Activated CD4-positive, alpha-beta T cell treated with anti-CD3 and anti-CD28 coated beads, Interleukin-10, Interleukin-2, amounts not matched to agents 100 ng/mL and 50 ng/mL, durations not matched to agents 16 hours and 8 hours (primary cell): ENCODE data around the gene TLE1.
"Not testable (repeated sequence)": the region's sequence is repeated elsewhere in the genome, so short reads cannot be mapped to it uniquely, and the experiment has no call there.

Experiments used
- DNase-seq: peaks from one replicate; pipeline ENCODE4 v3.0.0-alpha.2; 2020

TLE1 gene

DNA sequence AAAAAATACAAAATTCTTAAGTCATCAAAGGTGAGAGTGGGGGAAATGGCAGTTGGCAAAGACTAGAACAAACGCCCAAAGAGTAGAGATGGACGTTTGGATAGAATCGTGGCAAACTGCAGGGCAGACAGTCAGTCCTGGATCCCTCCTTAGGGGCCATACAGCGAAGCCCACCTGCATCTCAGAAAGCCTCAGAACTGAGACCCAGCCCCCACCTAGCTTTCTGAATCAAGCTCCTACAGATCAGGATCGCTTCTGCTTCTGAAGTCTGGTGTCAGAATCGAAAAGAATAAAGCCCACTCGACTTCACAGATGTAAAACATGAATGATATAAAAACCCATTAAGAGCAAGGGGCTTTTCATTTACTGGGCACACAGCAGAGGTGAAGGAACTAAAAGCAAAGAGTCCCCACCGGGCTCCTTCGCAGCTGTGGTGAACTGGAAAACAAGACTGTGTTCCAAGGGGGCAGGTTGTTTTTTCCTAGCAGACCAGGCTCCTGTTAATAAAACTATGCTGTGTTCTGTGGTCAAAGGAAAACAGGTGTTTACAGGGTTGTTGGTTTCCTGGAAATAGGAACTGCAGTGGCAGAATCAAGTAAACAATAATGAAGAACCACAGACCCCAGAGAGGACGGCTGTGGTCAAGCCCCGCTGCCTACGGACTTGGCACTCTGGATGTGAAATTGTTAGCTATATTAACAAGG is 91.8 kb downstream of the TLE1 start:
- DNase-seq: no peak

GRCh38 chr9:81596679-81597418 is 92.5 kb downstream of the TLE1 start:
- no peak for DNase-seq

DNA sequence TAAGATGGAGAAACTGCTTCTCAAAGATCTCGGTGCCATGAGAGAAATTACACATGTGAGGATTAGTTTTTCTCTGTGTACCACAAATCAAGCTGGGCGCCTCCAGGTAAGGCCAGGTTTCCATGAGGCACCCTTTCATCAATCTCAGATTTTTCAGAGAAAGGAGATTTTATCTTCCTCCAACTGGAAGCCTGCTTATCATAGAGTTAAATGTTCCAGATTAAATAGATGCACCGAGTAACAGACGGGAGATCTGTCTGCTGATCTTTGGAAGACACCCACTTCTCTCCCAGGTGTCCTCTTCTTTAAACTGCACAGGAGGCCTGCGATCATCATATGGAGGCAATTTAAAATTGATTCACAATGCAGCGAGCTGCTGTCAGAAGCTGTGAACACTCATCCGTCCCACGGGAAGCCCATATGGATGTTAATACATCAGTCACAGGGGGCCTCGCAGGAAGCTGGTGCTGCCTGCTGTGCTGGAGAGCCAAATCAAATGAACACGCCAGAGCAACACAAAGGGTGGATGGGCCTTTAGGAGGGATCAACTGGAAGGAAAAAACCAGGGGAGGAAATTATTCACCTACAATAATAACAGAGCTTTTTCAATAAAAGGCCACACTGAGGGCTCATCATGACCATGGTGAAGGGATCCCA is 93.3 kb downstream of the TLE1 start:
- no peak for DNase-seq

- DNase-seq: not testable (repeated sequence)
These were observed 94.1 kb downstream of the TLE1 start for GRCh38 chr9:81595293-81595692.

- DNase-seq: no peak
These were observed 94.9 kb downstream of the TLE1 start for GRCh38 chr9:81594415-81594814.

DNA sequence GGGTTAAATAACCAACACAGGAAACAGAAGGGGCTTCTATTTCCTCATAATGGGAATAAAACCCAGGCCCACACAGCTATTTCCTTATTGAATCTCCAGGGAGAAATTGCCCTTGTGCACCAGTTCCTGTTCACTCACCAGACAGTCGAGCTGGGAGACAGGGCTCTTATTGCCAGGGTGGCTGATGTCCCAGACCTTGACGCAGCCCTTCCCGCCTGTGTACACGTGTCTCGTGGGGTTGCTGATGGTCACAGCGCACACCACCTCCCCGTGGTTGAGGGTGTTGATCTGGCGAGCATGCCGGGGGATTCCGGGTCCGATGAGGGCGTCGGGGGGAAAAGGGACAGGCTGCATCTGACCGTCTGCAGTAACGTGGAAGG is 96.5 kb downstream of the TLE1 start:
- no peak for DNase-seq

DNA sequence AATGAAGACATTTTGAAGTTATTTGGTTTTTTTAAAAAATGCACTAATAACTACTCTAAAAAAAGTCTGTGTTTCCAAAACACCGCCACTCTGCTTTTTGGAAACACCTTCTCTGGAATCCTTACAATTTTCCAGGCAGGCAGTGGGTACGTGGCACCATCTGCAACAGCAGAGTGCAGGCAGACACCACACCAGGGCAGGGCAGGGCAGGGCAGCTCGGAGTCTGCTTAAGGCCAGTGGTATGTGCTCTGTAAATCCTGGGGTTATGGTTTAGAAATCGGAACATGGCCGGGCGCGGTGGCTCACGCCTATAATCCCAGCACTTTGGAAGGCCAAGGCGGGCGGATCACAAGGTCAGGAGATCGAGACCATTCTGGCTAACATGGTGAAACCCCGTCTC is 97.6 kb downstream of the TLE1 start:
- DNase-seq: no peak

- DNase-seq: no peak
These were observed 98.7 kb downstream of the TLE1 start for GRCh38 chr9:81590688-81591087.

DNA sequence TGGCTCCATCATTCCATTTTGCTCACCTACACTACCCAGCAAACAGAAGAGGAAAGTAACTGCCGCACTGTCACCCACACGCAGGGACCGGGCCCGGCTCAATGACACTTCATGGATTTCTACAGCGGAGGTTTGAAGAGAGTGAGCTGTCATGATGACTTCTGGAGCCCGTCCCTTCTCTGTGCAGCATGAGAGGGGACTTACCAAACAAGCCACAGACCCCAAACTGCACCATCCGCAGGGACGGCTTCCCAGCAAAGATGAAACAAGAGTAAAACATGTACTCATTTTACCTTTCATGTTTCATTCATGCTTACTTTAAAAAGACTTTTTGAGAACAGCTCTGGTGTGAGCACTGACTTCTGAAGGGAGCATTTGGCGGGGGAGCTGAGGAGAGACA is 99.5 kb downstream of the TLE1 start:
- DNase-seq: no peak

GRCh38 chr9:81589392-81589791 is 100.0 kb downstream of the TLE1 start:
- no peak for DNase-seq

GRCh38 chr9:81588148-81588871 is 101.0 kb downstream of the TLE1 start:
- no peak for DNase-seq

- no peak for DNase-seq
These were observed 102.6 kb downstream of the TLE1 start for GRCh38 chr9:81586786-81587185.

GRCh38 chr9:81585191-81585763 is 104.1 kb downstream of the TLE1 start:
- DNase-seq: no peak

GRCh38 chr9:81584099-81584498 is 105.2 kb downstream of the TLE1 start:
- no peak for DNase-seq

DNA sequence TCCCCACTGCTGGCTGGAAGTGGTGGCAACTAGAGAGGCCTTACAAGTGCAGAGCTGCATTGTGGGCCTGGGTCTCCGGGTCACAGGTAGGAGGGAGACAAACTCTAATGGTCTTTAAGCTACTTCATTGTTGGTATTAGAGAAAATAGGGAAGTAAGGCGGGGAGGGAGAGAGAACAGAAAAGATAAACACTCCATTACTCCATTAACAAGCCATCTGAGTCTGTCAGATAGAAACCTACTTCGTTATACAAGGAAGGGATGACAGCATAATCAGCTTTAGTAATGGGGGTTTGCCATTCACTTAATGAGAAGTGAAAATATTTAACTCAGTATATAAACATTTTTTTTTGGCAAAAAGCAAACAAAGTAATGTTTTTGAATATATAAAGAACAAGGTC is 107.4 kb downstream of the TLE1 start:
- DNase-seq: no peak

GRCh38 chr9:81579381-81579780 is 110.0 kb downstream of the TLE1 start:
- no peak for DNase-seq

DNA sequence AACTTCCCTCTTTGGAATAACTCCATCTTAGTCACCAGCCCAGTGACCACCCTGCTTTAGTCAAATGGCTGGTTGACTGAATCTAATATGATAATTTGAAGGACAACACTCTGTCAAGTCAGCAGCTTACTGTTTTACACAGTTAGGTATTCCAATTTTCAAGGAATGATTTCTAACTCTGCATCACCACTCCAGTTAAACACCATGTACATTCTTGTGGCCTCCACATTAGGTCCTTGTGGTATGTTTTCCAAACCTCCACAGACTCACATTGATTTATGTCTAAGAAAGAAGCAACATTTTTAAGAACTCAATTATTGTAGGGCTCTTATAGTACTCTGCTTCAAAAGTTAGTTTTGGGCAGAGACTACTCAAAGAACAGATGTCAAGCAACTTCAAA is 110.7 kb downstream of the TLE1 start:
- no peak for DNase-seq

GRCh38 chr9:81575956-81576355 is 113.4 kb downstream of the TLE1 start:
- DNase-seq: no peak

DNA sequence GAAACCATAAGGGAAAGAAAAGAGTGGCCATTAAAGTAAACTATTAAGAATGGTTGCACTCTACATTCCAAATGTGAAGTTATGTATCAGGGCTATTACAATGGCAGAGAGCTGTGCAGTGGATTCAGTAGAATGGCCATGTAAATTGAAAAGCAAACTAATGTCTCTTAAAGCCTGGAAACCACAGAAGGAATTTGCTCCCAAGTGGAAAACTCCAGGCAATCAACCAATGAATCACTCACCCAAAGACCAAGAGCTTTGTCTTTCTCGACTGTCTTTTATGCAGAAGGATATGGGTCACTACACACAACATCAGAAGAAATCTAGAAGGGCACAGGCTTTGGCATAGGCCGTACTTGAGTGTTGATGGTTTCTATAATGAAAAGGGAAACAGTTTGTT is 114.9 kb downstream of the TLE1 start:
- no peak for DNase-seq

DNA sequence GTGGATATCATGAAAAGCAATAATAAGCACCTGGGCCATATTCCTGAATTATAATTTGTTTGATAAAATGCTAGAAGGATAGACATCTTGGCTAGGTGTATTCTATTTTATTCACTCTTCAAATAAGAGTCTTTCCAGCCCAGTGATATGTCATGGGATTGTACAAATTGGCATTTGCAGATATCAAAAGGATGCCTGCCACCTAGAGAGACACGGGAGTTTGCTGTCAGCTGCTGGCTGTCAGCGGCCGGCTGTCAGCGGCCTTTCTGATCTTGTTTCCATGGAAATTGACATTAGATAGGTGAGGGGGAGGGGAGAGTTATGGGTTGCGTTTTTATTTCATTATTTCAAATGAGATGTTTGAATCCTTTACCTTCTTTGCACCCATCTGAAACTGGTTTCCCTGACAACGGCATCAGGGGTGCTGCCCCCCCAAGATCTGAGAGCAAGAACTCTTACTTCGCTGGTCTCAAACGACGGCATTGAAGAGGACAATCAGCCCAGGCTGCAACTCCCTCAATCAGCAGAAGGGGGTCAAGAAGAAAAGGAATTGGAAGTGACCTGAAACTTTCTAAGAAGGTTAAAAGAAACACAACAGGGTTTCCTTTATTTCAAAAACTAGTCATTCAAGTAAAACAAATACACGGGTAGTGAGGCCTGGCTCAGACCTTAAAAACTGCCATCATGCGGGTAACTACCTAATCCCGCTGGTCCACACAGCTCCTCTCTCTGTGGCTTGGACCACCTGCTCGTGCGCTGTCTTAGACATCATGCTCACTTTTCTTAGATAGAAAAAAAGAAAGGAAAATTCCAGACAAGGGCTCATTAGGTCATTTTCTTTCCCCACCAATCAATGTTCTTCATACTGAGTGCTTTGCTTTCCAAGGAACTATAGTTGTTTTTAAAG is 115.7 kb downstream of the TLE1 start:
- DNase-seq: no peak

DNA sequence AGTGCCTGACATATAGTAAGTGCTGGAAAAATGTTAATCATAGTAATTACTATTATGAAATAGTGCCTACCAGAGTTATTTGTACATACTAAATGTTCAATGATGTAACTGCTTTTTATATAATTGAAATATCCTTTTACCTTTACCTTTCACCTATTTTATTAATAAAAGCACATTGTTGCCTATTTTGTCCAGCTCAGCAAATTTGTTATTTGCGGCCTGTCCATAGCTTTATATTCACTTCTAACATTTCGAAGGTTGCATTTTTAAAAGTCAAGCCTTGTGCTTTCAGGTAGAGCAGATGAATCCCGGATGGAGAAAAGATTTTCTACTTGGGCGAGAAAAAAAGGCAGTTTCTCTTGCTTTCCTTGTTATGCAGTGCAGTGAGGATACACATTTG is 119.3 kb downstream of the TLE1 start:
- DNase-seq: no peak

DNA sequence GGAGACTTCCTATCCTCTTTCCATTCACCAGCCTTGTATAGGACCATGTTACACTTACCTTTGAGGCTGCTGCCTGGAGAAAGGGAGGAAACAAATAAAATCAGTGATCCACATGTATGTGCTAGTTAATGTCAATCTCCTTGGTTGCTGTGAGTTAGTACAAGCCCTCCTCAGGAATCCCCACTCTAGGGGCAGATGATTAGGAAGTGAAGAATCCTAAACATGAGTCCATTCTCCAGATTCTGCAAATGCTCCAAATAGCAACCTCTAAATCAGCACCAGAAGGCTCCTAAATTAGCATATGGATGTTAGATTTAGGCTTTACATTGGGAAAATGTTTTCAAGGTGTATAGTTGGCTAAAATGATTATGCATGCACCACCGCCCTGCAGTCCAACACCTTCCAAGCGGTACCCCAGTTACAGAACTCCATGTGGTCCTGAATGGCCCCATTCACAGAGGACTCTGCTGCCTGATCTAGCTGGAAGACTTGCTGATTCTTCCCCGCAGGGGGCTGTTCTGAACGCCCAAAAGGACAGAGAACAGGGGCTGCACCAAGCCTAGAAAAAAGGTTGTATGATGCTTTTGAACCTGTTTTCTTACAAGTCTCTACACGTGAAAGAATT is 123.2 kb downstream of the TLE1 start:
- no peak for DNase-seq
